A549 (cell line): Measurements from ENCODE around the gene P4HA1. TPM values are rescaled to one million over a fixed set of nuclear protein-coding genes. Genes with fewer than 3 reads are reported as not detected.

Experiments used
- ATAC-seq, 2 experiments: fragments of 200-7000 bp in 1 of 2; fragments of >200 bp in 1 of 2; cut with Nextera tagmentation in 1 of 2; cut with Tn5 transposase in 1 of 2; 3 replicates each; pipeline versions ENCODE4 v1.8.0 to v1.9.1; 2018 to 2020; ENCODE audit warnings: mild to moderate bottlenecking in 1 of 2, moderate library complexity in 1 of 2
- CTCF ChIA-PET: fragments of 300-600 bp; sonication (Branson Sonifier 250); formaldehyde crosslinking; extraction: SDS; loops from one replicate; lab custom pipeline; 2021; ENCODE audit warnings: antibody characterized with exemption, inconsistent platforms; lab: Yijun Ruan, JAX
- POLR2A ChIA-PET: fragments of 350-600 bp; formaldehyde crosslinking; extraction: SDS; loops from one replicate; lab custom pipeline; 2021; ENCODE audit warnings: antibody characterized with exemption, inconsistent platforms; lab: Yijun Ruan, JAX
- DNase-seq, 2 experiments: peaks; one replicate each; pipeline versions ENCODE4 v3.0.0 to v3.0.0-alpha.2; 2011 to 2016; ENCODE audit warnings: low read depth in 1 of 2, low spot score in 1 of 2
- FAIRE-seq: peaks from 2 replicates; lab custom pipeline; 2011; peaks lifted over from hg19 to GRCh38; lab: Jason Lieb, UNC
- H3K27ac ChIP-seq, 2 experiments: fragments of >200 bp; sonication (Bioruptor Twin); formaldehyde crosslinking; 3 replicates each; pipeline ENCODE4 v1.5.1; 2016 to 2017
- H3K4me1 ChIP-seq: fragments of >200 bp; sonication (Bioruptor Twin); formaldehyde crosslinking; 3 replicates; pipeline ENCODE4 v1.6.1; 2016
- H3K4me2 ChIP-seq: fragments of >200 bp; sonication (Bioruptor Twin); formaldehyde crosslinking; 3 replicates; pipeline ENCODE4 v1.6.1; 2016
- H3K4me3 ChIP-seq: fragments of >200 bp; sonication (Bioruptor Twin); formaldehyde crosslinking; 3 replicates; pipeline ENCODE4 v1.5.1; 2016
- H3K9me3 ChIP-seq: fragments of >200 bp; sonication (Bioruptor Twin); formaldehyde crosslinking; 3 replicates; pipeline ENCODE4 v1.6.1; 2016
- BCL3 ChIP-seq: fragments of >200 bp; sonication (Bioruptor Twin); formaldehyde crosslinking; IDR thresholded peaks from 3 replicates; pipeline ENCODE4 v1.6.1; 2016
- CHD4 ChIP-seq: fragments of 200-600 bp; sonication (generic); IDR thresholded peaks from 2 replicates; pipeline ENCODE4 v1.6.1; 2016; ENCODE audit warnings: antibody characterized with exemption, mild to moderate bottlenecking, borderline replicate concordance
- CTCF ChIP-seq: fragments of >200 bp; sonication (Bioruptor Twin); formaldehyde crosslinking; IDR thresholded peaks from 3 replicates; pipeline ENCODE4 v1.5.1; 2016
- EHF ChIP-seq: fragments of 250-450 bp; sonication (Bioruptor Pico); IDR thresholded peaks from 2 replicates; pipeline ENCODE4 v1.5.0; 2020; ENCODE audit warnings: mild to moderate bottlenecking
- EP300 ChIP-seq, 2 experiments: fragments of >200 bp; sonication (Bioruptor Twin); formaldehyde crosslinking; IDR thresholded peaks; 2 replicates in 1 of 2; 3 replicates in 1 of 2; pipeline ENCODE4 v1.6.1; 2016 to 2017
- FOSL2 ChIP-seq, 2 experiments: fragments of 450-650 bp in 1 of 2; fragments of >200 bp in 1 of 2; sonication (Bioruptor Twin) in 1 of 2; formaldehyde crosslinking; IDR thresholded peaks; 2 replicates each; pipeline versions ENCODE4 v1.5.0 to v1.6.1; 2016 to 2020; ENCODE audit warnings: mild to moderate bottlenecking in 1 of 2, moderate library complexity in 1 of 2
- HMGXB4 ChIP-seq: fragments of 250-450 bp; sonication (Bioruptor Pico); IDR thresholded peaks from 2 replicates; pipeline ENCODE4 v1.5.0; 2021; ENCODE audit warnings: mild to moderate bottlenecking, moderate library complexity, borderline replicate concordance
- HOXB5 ChIP-seq: fragments of 250-450 bp; sonication (Bioruptor Pico); IDR thresholded peaks from 2 replicates; pipeline ENCODE4 v1.5.0; 2020; ENCODE audit warnings: mild to moderate bottlenecking, moderate library complexity
- MYC ChIP-seq: IDR thresholded peaks from 2 replicates; pipeline ENCODE4 v1.6.1; 2012; ENCODE audit warnings: mild to moderate bottlenecking, inconsistent platforms, low read length, improper control_type of control experiment, borderline replicate concordance
- PBX3 ChIP-seq: IDR thresholded peaks from 2 replicates; pipeline ENCODE4 v1.6.1; 2012
- POLR2AphosphoS2 ChIP-seq: conservative IDR thresholded peaks from 2 replicates; pipeline ENCODE4 v1.6.1; 2012; ENCODE audit warnings: low read length, improper control_type of control experiment, inconsistent platforms
- RARB ChIP-seq: fragments of 250-450 bp; sonication (Bioruptor Pico); IDR thresholded peaks from 2 replicates; pipeline ENCODE4 v1.8.0; 2021; ENCODE audit warnings: mild to moderate bottlenecking, moderate library complexity
- RCOR1 ChIP-seq: fragments of 150-350 bp; IDR thresholded peaks from 2 replicates; pipeline ENCODE4 v1.6.1; 2014; ENCODE audit warnings: antibody characterized with exemption, low read length, low read depth
- REST ChIP-seq: fragments of 200-600 bp; sonication (generic); IDR thresholded peaks from 2 replicates; pipeline ENCODE4 v1.6.1; 2016; ENCODE audit warnings: antibody characterized with exemption, mild to moderate bottlenecking, moderate library complexity
- SMC3 ChIP-seq: fragments of >200 bp; sonication (Bioruptor Twin); formaldehyde crosslinking; IDR thresholded peaks from 3 replicates; pipeline ENCODE4 v1.6.1; 2018; ENCODE audit warnings: inconsistent platforms
- ZNF302 ChIP-seq: fragments of 250-450 bp; sonication (Bioruptor Pico); IDR thresholded peaks from 2 replicates; pipeline ENCODE4 v1.9.0; 2021; ENCODE audit warnings: inconsistent platforms, mild to moderate bottlenecking, moderate library complexity
- whole genome bisulfite sequencing: methylation state at CpG from one replicate; pipeline ENCODE4 v1.1.6; 2017; ENCODE audit errors: missing lambda C conversion rate; 5-methylcytosine and 5-hydroxymethylcytosine counted together
- polyA plus RNA-seq, 4 experiments: library from polyadenylated mRNA; depleted of rRNA in 3 of 4; stranded (reverse); fragments of >200 nt; fragmentation: RNase III in 1 of 4; extraction: RNeasy Plus Mini Kit Qiagen cat#74134 plus additional on column Dnase treatment in 1 of 4; gene quantifications; 2 replicates in 3 of 4; 3 replicates in 1 of 4; pipeline ENCODE4 v1.2.3, GENCODE V29; 2011 to 2017

P4HA1 gene
- polyA plus RNA-seq, 2 of the 4 experiments (the other 2 are of a cell fraction) = 23.7 to 49.0 TPM

GRCh38 chr10:73084209-73084608, 12.5 kb downstream of the P4HA1 start:
- no peaks in the 10 kb centered on the region for H3K9me3 ChIP-seq
- H3K4me2 ChIP-seq = no peak overlapping the region
- TF ChIP-seq ZNF302 (no peak), BCL3 (no peak), EHF (CRISPR knock-in tag) (no peak)
- TF ChIP-seq, all 56 proteins: peak for 0
- ChIA-PET POLR2A (no interaction called here), CTCF (interaction anchor here (0.9 to 1.5 kb wide), 2 partner anchors 12 to 13 kb away, joined by 3 to 4 read pairs; partner anchors contain the start of gene P4HA1)
- Histone ChIP-seq H3K4me1 (0 out of 3 replicates have a peak, but pooled peaks cover 6% of the 10 kb centered on the region), H3K4me3 (no peak overlapping the region), H3K27ac (no peak overlapping the region)
- ATAC-seq (no peak), FAIRE-seq (no peak), DNase-seq (no peak)
- WGBS = 91% methylated on average over 5 of the region's 5 CpGs

- FAIRE-seq (no peak), DNase-seq (no peak), ATAC-seq (no peak)
- H3K27ac ChIP-seq = no peak overlapping the region
- H3K4me3 ChIP-seq = no peak overlapping the region
- H3K4me1 ChIP-seq = 0 out of 3 replicates have a peak, but pooled peaks cover 6% of the 10 kb centered on the region
- no peaks in the 10 kb centered on the region for H3K9me3 ChIP-seq
- WGBS = 55% methylated on average over 2 of the region's 2 CpGs
- no peak overlapping the region for H3K4me2 ChIP-seq
- CTCF ChIA-PET = interaction anchor here (0.9 to 1.5 kb wide), 2 partner anchors 13 to 14 kb away, joined by 3 to 4 read pairs; partner anchors contain the start of gene P4HA1
- TF ChIP-seq HOXB5 = no peak
- no peak for TF ChIP-seq HMGXB4 (CRISPR knock-in tag)
- no peak for TF ChIP-seq ZNF302
- TF ChIP-seq RCOR1 = no peak
- TF ChIP-seq EHF (CRISPR knock-in tag) = no peak
- no peak for TF ChIP-seq PBX3
- TF ChIP-seq FOSL2 (IDR thresholded peaks at IDR 0.05) = no peak
- TF ChIP-seq FOSL2 (CRISPR knock-in tag; IDR thresholded peaks at IDR 0.05) = no peak
- TF ChIP-seq CHD4 = no peak
- TF ChIP-seq MYC = no peak
- TF ChIP-seq REST = no peak
- no peak for TF ChIP-seq CTCF
- no peak for TF ChIP-seq RARB (CRISPR knock-in tag)
- no peak for TF ChIP-seq EP300 (IDR thresholded peaks at IDR 0.05)
- TF ChIP-seq POLR2AphosphoS2 = no peak
- TF ChIP-seq SMC3 = no peak
- TF ChIP-seq, all 56 proteins: peak for 0
- POLR2A ChIA-PET = interaction anchor here (0.6 kb wide), 1 partner anchor 12 kb away, joined by 5 read pairs; no protein-coding TSS in a partner anchor
Measured at GRCh38 chr10:73083221-73083620, 13.4 kb downstream of the P4HA1 start.
